ENCODE results near the gene MEGF11.

GRCh38 chr15:66229790-66230465 lies 23.6 kb downstream of the MEGF11 start:
- TF ChIP-seq CTCF (IDR thresholded peaks at IDR 0.05) (no peak), EP300 (IDR thresholded peaks at IDR 0.05) (no peak)
